ENCODE measurements around the gene EPC2.
"Not testable (repeated sequence)": the region's sequence is repeated elsewhere in the genome, so short reads cannot be mapped to it uniquely, and the experiment has no call there.

Gene EPC2

DNA sequence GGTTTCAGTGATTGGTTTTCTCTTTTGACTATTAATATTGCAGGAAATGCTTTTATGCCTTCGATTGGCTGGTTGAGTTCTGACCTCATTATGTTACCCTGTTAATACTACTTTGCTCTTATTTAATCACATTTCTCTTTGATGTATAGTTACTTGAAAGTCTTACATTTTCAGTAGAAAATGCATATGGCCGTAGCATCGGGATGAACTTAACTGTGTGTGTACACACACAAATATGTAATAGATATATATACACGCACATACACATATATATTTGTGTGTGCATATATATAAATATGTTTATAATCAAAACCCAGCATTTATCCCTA, 1.6 kb downstream of the EPC2 start:
- H3K4me3 ChIP-seq (ENCODE audit: low read length) = peak overlapping the region; percentile 98
- TF ChIP-seq ZNF274 (IDR thresholded peaks at IDR 0.05; ENCODE audit: low read depth, low read length) = no peak

DNA sequence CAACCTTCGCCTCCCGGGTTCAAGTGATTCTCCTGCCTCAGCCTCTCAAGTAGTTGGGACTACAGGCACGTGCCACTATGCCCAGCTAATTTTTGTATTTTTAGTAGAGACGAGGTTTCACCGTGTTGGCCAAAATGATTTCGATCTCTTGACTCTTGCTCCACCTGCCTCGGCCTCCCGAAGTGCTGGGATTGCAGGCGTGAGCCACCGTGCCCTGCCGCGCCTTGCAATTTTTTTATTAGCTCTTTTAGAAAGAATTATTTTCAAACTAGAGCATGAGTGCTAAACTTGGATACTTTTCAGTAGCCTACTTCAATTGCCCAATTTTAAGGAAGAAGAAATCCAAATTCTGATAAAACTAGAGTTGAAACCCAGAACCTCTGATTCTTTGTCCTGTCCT, 3.2 kb downstream of the EPC2 start:
- not testable (repeated sequence) for H3K4me3 ChIP-seq (ENCODE audit: low read length)

DNA sequence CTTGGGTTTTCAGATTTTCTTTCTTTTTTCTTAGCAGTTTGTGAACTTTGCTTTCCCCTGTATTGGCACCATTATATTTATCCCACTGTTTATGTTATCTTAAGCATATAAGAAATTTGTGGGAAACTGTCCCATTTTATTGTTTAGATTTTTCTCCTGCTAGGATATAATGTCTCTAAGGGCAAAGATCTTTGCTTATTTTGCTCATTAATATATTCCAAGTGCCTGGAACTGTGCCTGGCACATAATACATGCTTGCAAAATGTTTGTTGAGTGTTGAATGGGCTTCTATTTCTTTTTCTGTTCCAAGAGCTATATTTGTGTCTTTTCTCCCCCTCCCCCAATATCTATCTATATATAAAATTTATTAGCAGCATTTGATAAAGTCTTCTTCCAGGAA, 5.4 kb downstream of the EPC2 start:
- no peak for TF ChIP-seq ZNF274 (IDR thresholded peaks at IDR 0.05; ENCODE audit: low read depth, low read length)

DNA sequence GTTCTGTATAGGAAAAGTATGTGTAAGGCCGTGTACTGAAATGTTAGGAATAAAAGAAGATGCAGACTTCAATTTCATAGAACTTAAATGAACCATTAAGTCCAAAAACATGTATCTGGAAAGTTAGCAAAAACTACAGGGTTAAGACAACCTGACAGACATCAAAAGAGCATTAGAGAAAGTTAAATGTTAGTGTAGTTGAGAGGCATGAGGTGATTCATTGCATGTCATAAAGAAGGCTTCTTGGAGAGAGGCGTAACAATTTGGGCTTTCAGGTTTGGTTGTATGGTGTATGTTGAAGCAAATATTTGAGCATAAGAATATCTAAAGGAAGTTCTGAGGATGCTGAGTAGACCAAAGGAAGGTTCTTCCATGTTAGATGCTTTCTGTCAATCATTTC, 6.3 kb downstream of the EPC2 start:
- no peak overlapping the region for H3K4me3 ChIP-seq (ENCODE audit: low read length)
- no peak for TF ChIP-seq ZNF274 (IDR thresholded peaks at IDR 0.05; ENCODE audit: low read depth, low read length)

More for the DNA sequence above, 5.4 kb downstream of the EPC2 start:
- H3K4me3 ChIP-seq (ENCODE audit: low read length) = no peak overlapping the region

DNA sequence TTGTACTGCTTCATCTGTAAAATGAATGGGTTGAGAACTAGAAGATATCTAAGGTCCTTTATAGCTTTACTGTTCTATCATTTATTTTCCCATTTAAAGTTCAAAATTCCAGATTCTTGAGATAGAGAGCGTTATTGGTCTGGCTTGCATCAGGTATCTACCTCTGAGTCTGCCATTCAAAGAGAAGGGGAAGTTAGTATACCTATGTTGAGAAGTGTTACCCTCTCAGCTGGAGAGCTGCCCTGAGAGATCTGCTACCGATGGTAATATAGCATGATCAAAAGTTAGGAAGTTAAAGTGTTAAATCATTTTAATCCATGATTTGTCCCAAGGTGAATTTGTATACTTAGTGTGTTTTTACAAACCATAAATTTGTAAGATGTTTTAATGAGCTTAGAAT, 7.4 kb downstream of the EPC2 start:
- H3K4me3 ChIP-seq (ENCODE audit: low read length) = no peak overlapping the region
- no peak for TF ChIP-seq ZNF274 (IDR thresholded peaks at IDR 0.05; ENCODE audit: low read depth, low read length)

DNA sequence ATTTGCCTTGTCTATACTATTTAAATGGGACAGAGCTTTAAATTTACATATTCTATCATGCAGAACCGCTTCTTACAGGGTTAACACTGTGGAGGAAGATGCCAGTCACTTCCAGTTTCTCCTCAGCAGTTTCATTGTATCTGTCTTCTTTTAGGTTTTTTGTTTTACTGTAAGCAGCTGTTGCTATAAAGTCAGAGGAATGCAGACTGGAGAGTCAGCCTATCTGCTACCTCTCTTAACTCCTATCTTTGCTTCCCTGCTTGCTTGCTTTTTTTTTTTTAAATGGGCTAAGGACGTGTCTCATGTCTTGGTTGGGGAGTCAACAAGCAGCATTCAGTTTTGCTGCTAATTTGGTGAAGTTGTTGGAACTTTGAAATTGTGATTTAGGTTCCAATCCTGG, 8.9 kb downstream of the EPC2 start:
- TF ChIP-seq ZNF274 (IDR thresholded peaks at IDR 0.05; ENCODE audit: low read depth, low read length) = no peak
- no peak overlapping the region for H3K4me3 ChIP-seq (ENCODE audit: low read length)

DNA sequence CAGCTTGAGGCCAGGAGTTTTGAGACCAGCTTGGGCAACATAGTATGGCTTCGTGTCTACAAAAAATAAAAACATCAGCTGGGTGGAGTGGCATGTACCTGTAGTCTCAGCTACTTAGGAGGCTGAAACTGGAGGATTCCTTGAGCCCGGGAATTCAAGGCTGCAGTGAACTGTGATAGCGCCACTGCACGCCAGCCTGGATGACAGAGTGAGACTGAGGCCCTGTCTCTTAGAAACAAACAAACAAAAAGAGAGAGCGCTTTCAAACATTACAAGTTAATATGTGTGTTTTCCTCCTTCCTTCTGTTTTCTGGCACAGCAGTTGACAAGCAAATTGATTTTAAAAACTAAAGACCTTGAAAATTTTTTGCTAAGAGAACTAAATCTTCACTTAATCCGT, 9.9 kb downstream of the EPC2 start:
- H3K4me3 ChIP-seq (ENCODE audit: low read length) = no peak overlapping the region
- TF ChIP-seq ZNF274 (IDR thresholded peaks at IDR 0.05; ENCODE audit: low read depth, low read length) = no peak

DNA sequence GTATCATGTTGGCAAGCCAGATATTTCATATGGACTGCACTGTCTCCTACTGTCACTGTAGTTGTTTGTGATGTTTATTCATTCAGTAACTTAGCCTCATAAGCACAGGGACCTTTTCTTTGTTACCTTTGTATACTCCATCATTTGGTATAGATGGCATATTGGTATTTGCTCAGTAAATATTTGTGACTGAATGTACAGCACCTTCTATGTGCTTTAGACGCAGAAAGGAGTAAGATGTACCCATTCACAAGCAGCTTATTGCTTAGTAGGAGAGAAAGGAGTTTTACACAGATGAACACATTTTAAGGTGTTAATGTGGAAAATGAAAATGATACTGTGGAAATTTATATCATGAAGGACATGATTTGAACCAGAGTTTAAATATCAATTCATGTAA, 12.0 kb downstream of the EPC2 start:
- no peak for TF ChIP-seq ZNF274 (IDR thresholded peaks at IDR 0.05; ENCODE audit: low read depth, low read length)
- no peak overlapping the region for H3K4me3 ChIP-seq (ENCODE audit: low read length)

DNA sequence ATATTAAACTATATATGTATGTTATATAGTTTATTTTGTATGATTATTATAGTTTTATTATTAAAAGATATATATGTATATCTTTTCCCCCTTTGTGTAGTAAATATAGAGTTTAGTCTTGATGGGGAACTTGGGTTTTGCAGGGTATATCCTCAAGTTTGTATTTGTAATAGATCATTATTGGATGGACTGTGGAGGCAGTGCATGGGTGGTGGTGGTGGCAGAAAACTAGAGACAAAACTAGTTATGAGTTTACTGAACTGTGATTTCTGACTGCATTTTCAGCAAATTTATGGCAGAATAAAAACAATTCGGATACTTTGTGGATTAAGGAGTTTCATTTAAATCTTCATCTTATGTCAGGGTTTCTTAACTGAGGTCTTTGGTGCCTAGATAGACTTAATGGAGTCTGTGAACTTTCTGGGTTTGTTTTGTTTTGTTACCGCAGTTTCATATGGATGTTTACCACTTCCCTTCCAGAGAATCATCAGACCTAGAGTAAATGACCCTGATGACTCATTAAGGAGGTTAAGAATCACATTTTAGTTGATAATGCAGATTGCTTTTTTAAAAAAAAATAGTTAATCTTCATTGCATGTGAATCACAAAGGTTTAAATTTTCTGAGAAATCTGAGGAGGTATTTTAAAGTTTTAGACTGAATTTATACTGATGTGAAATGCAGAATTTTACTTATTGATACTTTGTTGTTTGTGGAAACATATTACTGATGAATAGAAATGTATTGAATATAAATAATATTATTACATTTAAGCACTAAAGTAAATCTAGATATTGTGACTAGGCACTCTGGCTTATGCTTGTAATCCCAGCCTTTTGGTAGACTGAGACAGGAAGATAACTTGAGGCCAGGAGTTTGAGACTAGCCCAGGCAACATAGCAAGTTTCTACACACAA, 14.5 kb downstream of the EPC2 start:
- no peak for TF ChIP-seq ZNF274 (IDR thresholded peaks at IDR 0.05; ENCODE audit: low read depth, low read length)
- no peak overlapping the region for H3K4me3 ChIP-seq (ENCODE audit: low read length)

DNA sequence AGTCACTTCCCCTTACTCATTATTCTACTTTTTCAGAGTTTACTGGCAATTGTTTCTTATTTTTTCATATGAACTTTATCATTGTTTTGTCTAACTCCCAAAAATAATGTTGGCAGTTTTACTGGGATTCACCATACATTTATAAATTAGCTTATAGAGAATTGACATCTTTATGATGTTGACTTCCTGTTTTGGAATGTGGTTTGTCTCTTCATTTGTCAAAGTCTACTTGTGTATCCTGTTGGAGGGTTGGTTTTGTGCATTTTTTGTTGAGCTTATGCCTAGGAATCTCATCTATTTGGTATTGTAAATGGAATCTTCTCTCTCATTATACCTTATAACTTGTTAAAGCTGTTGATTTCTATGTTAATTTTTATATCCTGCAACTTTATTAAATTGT, 16.4 kb downstream of the EPC2 start:
- no peak overlapping the region for H3K4me3 ChIP-seq (ENCODE audit: low read length)
- no peak for TF ChIP-seq ZNF274 (IDR thresholded peaks at IDR 0.05; ENCODE audit: low read depth, low read length)

DNA sequence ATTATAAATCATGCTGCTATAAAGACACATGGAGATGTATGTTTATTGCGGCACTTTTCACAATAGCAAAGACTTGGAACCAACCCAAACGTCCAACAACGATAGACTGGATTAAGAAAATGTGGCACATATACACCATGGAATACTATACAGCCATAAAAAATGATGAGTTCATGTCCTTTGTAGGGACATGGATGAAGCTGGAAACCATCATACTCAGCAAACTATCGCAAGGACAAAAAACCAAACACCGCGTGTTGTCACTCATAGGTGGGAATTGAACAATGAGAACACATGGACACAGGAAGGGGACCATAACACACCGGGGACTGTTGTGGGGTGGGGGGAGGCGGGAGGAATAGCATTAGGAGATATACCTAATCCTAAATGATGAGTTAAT, 17.8 kb downstream of the EPC2 start:
- not testable (repeated sequence) for H3K4me3 ChIP-seq (ENCODE audit: low read length)

DNA sequence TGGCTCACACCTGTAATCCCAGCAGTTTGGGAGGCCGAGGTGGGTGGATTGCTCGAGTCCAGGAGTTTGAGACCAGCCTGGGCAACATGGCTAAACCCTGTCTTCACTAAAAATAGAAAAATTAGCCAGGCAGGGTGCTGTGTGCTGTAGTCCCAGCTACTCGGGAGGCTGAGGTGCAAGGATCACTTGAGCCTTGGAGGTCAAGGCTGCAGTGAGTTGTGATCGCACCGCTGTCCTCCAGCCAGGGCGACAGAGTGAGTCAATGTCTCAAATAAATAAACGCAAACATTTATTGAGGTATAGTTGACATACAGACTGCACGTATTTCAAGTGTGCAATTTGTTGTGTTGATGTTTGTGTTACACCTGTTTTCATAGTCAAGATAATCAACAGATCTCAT, 19.7 kb downstream of the EPC2 start:
- H3K4me3 ChIP-seq (ENCODE audit: low read length) = no peak overlapping the region
- TF ChIP-seq ZNF274 (IDR thresholded peaks at IDR 0.05; ENCODE audit: low read depth, low read length) = no peak

DNA sequence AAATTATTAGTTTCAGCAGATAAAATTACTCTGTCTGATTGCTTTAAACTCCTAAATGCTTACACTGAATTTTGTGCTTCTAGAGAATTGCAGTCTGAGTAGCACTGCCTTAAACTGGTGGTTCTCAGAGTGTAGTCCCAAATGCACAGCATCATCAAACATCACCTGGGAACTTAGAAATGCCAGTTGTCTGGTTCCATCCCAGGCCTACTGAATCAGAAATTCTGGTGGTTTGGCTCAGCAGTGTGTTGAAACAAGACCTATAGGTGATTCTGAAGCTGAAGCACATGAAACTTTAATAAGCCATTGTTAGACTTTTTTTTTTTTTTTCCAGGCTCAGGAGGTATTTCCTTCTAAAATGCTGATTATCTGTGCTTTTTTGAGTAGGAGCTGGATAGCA, 22.0 kb downstream of the EPC2 start:
- TF ChIP-seq ZNF274 (IDR thresholded peaks at IDR 0.05; ENCODE audit: low read depth, low read length) = no peak

DNA sequence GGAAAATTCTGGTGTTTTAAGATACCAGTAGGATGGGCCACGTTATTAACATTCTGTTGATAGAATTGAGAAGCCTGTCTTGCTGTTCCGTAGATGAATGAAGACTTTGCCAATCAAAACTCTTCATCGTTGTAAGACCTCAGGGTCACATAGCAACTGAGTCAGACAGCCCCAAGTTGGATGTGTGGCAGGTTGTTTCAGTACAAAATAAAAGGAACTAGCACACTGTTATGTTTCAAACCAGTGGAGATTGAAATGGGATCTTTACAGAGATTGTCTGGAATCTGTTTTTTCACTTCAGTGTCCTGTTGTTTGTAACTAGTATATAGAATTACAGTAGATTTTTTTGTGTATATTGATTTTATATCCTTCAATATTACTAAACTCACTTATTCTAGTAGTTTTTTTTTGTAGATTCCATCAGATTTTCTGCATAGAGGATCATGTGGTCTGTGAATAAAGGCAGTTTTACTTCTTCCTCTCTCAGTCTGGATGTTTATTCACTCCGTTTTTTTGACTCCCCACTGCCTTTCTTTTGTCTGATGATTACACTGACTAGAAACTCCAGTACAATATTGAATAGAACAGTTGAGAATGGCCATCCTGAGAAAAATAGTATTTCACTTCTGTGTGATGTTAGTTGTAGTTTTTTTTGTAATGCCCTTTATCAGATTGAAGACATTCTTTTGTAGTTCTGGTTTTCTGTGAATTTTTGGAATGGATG, 22.7 kb downstream of the EPC2 start:
- no peak for TF ChIP-seq ZNF274 (IDR thresholded peaks at IDR 0.05; ENCODE audit: low read depth, low read length)
- no peak overlapping the region for H3K4me3 ChIP-seq (ENCODE audit: low read length)

More for the DNA sequence above, 22.0 kb downstream of the EPC2 start:
- H3K4me3 ChIP-seq (ENCODE audit: low read length) = no peak overlapping the region

DNA sequence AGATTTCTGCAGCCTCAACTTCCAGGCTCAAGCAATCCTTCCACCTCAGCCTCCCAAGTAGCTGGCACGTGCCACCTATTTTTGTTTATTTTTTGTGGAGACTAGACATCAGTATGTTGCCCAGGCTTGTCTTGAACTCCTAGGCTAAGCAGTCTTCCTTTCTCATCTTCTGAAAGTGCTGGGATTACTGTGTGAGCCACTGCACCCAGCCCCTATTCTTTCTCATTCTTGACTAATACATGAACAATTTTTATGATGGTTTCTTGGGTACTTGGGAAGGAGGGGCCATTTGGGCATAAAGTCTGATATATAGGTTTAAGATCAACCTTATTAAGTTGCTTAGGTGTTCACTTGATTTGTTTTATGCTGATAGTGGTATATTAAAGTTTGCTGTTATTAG, 26.2 kb downstream of the EPC2 start:
- TF ChIP-seq ZNF274 (IDR thresholded peaks at IDR 0.05; ENCODE audit: low read depth, low read length) = no peak
- H3K4me3 ChIP-seq (ENCODE audit: low read length) = no peak overlapping the region

Measured in GM08714 (cell line).